Hematopoietic multipotent progenitor cell treated with erythropoietin and hydrocortisone succinate and interleukin-3 and kit ligand, for 4 days (in vitro differentiated cells): ENCODE measurements around the gene P2RX1.

Experiments
- DNase-seq: peaks from one replicate; pipeline ENCODE4 v3.0.0-alpha.2; 2015

The P2RX1 gene

DNA sequence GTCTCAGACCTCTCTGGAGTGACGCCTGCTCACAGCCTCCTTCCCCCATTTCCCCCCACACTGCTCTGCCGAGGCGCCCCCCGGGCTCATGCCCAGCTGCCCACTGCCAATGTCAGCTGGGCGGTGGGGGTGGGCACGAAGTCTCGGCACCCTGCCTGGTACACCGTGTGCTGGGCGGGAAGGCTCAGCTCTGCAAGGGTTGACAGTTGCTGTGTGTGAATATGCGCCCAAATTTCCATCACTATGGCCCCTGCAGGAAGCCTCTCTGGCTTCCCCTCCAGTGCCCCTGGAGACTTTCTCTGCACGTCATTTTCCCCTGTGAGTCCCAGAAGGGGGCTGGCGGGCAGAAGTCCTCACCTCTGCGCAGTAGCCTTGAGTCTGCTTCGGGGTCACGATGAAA is 11.8 kb downstream of the P2RX1 start:
- no peak for DNase-seq

GRCh38 chr17:3903881-3904290 is 12.4 kb downstream of the P2RX1 start:
- no peak for DNase-seq

DNA sequence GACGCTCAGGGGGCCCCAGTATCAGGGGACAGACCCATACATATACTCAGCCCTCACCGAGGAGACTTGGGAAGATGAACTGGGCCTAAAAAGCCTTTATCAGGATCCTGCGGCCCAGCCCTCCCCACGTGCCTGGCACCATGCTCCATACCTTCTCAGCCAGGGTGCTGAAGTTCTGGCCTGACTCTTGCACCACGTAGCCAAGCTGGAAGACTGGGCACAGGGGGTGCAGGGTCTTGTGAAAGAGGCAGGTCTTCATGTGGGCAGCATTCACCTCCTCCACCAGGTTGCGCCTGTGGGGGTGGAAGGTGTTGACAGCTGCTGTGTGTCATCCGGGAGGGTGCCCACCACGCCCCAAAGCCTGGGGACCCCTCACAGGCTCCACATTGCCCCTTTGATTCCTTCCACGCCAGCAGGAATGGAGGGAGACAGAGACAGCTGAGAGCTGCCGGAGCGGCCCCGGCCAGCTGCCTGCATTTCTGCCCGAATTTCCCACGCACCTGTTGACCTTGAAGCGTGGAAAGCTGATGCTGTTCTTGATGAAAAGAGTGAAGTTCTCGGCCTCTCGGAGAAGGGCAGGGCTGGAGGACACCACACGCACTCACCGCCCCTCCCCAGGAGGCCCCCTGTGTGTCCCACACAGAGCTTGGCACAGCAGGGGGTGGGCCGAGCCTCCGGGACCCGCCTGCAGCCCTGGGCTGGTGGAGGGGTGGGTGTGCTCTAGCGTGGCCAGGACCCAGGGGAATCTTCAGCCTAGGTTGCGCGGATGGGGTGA is 13.0 kb downstream of the P2RX1 start:
- DNase-seq: no peak

DNA sequence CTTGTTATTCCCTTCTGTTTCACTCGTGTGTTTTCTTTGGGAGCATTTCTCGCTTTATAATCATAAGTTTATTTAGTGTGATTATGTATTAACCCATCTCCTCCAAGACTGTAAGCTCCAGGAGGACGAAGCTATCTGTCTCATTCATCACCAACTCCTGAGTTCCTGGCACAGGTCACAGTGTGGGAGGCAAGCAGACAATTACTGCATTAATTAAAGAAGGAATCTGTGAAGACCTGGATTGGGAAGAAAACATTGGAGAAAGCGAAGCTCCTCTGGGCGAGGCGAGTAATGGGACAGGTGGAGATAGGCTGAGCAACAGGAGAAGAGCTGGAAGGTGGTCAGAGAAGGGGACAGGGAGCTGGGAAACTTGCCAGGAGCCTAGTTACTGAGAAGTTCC is 15.6 kb downstream of the P2RX1 start:
- DNase-seq: no peak

- DNase-seq: no peak
Observed at GRCh38 chr17:3897731-3898130, 18.5 kb downstream of the P2RX1 start.

DNA sequence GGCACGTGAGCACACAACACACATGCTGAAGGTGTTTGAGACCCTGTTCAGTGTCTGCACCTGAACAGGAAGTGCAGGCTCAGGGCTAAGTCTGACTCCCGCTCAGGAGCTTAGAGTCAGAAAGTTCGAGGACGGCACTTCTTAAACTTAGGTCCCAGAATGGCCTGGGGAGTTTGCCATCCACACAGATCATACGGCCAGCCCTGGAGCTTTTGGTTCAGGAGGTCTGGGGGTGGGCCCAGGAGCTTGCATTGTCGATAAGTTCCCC is 19.4 kb downstream of the P2RX1 start:
- no peak for DNase-seq

GRCh38 chr17:3896108-3896967 is 19.9 kb downstream of the P2RX1 start:
- no peak for DNase-seq

DNA sequence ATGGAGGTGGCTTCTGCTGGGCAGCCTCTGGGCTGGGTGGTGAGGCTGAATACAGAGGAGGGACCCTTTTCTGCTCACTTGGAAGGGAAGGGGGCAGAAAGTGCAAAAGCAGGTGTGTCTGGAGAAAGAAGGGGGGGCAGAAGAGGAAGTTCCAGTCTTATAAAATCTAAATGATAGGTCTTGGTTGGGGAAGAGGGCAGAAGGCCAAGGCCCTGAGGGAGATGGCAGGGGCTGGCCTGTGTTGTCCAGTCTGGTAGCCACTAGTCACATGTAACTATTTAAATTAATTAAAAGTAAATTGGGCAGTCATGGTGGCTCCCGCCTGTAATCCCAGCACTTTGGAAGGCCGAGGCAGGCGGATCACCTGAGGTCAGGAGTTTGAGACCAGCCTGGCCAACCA is 20.9 kb downstream of the P2RX1 start:
- no peak for DNase-seq

- DNase-seq: no peak
Observed at GRCh38 chr17:3894911-3895343, 21.3 kb downstream of the P2RX1 start.

DNA sequence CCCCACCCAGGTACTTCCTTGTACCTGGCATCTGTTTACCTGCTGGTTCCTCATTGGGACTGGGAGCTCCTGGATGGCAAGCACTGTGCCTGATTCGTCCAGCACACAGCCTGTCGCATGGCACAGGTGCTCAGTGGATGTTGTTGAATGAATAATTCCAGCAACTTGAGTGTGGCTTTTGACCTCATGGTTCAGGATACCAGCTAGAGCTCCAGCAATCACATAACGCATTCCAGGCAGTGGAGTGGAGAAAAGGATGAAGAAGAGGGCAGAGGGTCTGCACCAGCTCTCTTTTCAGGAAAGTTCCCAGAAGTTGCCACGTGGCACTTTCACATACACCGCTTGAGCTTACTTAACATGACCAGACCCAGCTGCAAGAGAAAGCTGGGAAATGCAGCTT is 22.1 kb downstream of the P2RX1 start:
- no peak for DNase-seq

GRCh38 chr17:3893720-3894116 is 22.5 kb downstream of the P2RX1 start:
- no peak for DNase-seq

DNA sequence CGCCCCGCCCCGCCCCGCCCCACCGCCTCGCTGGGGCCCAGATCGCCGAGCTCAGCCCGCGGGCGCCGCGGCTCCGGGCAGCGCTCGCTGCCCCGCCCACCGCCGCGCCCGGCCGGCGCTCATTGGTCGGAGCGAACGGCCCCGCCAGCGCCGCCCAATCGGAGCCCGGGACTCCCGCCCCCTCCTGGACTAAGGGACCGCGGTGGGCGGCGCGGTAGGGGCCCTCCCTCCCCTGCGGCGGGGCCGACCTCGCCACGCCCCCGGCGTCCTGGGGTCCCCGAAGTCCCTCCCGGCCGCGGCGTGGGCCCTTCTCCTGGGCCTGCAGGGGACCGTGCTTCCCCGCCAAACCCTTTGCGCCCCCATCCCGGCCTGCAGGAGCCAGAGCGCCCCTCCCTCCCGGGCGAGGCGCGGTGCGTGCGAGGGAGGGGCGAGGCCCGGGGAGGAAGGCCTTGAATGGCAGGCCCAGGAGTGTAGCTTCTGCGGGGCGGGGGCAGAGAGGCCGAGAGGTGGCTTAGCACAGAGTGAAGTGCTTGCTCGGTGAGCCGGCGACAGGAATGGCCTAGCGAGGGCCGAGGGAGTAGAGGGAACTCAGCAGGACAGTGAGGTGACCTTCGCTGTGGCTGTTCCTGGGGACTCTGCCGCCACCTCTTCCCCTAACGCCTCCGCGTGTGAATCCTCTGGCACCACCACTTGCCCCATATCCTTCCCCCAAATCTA is 23.1 kb downstream of the P2RX1 start, which contains the start of gene CAMKK1:
TSS of gene CAMKK1 (minus strand) at position 51 of the 717 bp plus-strand sequence. CDS start 7,366 bp downstream, outside the sequence.
- DNase-seq: peak; percentile 97

DNA sequence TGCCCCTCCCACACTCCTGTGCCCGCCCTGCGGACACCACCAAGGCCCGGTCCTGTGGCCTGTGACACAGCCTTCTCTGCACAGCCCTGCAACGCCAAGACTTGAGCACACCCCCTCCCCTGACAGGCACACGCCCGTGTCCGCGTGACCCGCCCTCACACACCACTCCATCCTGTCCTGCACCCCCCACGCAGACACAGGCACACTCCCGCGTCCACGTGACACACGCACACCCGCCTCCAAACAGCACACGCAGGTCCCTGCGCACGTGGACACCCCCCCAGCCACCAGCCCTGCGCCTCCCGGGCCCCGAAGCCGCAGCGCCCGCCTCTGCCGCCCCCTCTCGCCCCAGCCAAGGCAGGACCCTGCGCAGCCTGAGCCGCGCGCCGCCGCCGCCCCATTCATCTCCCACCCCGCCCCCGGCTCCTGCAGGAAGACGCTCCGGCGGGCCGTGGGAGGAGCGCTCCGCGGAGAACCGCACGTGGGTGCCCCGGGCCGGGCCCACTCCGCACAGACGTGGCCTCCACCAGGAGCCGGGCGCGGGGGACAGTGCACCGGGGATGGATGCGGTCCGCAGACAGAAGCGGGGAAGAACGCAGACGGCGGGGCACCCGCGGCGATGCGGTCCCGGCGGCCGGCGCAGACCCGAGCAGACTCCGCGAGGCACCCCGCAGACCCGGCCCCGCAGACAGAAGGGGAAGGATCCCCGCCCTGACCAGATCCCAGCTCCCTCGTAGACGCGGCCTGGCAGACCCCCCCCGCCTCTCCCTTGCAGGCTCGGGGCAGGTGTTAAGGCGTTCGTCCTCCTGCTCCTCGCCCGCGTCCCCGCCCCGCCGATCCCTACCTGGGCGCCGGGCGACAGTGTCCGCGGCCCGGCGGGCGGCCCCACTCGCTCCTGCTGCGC is 23.9 kb downstream of the P2RX1 start:
- DNase-seq: peak; percentile 89

- DNase-seq: no peak
Observed at GRCh38 chr17:3891626-3892094, 24.6 kb downstream of the P2RX1 start.

DNA sequence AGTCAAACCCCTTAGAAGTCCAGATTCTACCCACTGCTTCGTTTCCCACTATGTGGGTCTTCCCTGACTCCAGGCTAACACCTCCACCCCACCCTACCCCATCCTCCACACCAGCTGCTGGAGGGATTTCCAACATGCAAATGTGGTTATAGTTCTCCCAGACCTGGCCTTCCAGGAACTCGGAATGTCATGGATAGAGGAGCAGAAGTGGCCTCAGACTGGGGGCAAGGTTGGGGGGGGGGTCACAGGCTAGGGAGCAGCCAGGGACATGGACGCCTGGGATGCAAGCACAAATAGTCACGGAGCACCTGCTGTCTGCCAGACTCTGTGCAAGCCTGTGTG is 25.4 kb downstream of the P2RX1 start:
- DNase-seq: no peak

- DNase-seq: peak; percentile 44
Observed at GRCh38 chr17:3890082-3890877, 26.0 kb downstream of the P2RX1 start.

GRCh38 chr17:3889325-3890012 is 26.8 kb downstream of the P2RX1 start:
- no peak for DNase-seq

GRCh38 chr17:3888343-3889171 is 27.7 kb downstream of the P2RX1 start:
- DNase-seq: no peak

DNA sequence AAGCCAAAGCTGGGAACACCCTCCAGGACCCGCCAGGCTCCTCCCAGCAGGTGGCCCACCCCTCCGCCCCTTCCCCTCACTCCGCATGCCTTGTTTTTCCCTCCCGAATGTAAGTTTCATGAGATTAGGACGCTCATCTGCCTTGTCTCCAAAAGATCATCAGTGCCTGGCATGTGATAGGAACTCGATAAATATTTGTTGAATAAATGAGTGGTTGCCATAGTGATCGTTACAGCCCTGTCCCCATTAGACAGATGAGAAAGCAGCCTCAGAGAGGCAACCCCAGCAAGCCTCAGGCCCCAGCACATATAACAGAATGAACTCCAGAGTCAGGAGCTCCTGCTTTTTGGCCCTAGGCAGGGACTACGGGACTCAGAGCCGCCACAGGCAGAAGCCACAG is 28.5 kb downstream of the P2RX1 start:
- no peak for DNase-seq

DNA sequence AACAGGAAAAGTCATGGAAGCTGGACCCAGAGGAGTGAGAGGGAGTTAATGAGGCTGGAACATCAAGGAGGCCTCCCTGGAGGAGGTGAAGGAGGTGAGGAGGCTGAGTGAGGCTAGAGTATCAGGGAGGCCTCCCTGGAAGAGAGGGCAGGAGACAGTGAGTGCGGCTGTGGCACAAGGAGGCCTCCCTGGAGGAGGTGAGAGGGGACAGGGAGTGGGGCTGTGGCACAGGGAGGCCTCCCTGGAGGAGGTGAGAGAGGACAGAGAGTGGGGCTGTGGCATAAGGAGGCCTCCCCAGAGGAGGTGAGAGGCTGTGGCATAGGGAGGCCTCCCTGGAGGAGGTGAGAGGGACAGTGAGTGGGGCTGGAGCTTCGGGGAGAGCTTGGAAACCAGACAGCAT is 28.9 kb downstream of the P2RX1 start:
- DNase-seq: no peak
